ENCODE results near the gene TSC2.

TSC2 gene

DNA sequence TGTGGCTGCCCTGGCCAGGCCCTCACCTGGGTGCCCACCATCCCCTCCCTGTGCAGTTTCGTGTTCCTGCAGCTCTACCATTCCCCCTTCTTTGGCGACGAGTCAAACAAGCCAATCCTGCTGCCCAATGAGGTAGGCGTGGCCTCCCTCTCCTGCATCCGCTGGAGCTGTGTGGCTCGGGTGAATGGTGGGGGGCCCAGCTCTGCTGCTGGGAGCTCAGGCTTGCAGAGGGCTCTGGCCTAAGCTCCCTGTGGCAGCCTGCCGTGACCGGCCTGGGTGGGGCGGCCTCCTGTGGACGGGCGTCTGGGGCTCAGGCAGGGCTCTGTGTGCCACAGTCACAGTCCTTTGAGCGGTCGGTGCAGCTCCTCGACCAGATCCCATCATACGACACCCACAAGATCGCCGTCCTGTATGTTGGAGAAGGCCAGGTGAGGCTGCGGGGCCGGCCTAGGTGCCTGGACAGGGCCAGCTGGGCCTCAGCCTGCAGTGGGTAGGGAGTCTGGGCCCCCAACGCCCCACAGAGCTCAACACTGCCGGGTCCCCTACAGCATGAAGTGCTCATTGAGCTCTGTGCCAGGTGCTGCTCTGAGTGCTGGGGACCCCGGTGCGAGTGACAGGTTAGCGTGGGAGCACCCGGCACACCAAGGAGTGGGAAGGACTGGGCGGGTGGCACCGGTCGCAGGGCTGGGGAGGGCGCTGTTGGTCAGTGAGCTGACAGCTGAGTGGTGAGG is 37.3 kb downstream of the TSC2 start:
- Histone ChIP-seq H3K4me3 (no peak overlapping the region), H3K27ac (peak overlapping the region in 1 of 2 donors; percentile 31)
- TF ChIP-seq, protein P1, sequence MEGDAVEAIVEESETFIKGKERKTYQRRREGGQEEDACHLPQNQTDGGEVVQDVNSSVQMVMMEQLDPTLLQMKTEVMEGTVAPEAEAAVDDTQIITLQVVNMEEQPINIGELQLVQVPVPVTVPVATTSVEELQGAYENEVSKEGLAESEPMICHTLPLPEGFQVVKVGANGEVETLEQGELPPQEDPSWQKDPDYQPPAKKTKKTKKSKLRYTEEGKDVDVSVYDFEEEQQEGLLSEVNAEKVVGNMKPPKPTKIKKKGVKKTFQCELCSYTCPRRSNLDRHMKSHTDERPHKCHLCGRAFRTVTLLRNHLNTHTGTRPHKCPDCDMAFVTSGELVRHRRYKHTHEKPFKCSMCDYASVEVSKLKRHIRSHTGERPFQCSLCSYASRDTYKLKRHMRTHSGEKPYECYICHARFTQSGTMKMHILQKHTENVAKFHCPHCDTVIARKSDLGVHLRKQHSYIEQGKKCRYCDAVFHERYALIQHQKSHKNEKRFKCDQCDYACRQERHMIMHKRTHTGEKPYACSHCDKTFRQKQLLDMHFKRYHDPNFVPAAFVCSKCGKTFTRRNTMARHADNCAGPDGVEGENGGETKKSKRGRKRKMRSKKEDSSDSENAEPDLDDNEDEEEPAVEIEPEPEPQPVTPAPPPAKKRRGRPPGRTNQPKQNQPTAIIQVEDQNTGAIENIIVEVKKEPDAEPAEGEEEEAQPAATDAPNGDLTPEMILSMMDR (IDR thresholded peaks at IDR 0.05) = no peak
- DNase-seq (ENCODE audit: low spot score) = no peak

DNA sequence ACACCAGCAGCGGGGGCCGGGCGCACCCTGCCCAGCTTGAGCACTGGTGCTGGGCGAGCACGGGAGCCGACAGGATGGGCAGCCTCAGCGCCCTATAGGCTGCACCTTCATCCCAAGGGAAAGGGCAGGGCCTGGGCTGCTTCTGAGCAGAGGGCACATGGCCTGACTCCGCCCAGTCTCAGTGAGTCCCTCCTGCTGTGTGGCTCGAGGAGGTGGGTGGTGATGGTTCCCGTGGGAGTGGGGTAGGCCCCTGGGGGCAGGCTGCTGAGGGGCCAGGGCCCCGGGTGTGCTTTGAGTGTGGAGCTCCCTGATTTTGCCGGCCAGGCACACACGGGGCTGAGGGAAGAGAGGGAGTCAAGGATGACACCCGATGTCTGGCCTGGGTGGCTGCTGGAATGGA is 37.9 kb downstream of the TSC2 start:
- H3K4me3 ChIP-seq = no peak overlapping the region
- TF ChIP-seq, protein P1 (IDR thresholded peaks at IDR 0.05) = no peak
- peak overlapping the region in 1 of 2 donors; percentile 31 for H3K27ac ChIP-seq
- DNase-seq (ENCODE audit: low spot score) = no peak

DNA sequence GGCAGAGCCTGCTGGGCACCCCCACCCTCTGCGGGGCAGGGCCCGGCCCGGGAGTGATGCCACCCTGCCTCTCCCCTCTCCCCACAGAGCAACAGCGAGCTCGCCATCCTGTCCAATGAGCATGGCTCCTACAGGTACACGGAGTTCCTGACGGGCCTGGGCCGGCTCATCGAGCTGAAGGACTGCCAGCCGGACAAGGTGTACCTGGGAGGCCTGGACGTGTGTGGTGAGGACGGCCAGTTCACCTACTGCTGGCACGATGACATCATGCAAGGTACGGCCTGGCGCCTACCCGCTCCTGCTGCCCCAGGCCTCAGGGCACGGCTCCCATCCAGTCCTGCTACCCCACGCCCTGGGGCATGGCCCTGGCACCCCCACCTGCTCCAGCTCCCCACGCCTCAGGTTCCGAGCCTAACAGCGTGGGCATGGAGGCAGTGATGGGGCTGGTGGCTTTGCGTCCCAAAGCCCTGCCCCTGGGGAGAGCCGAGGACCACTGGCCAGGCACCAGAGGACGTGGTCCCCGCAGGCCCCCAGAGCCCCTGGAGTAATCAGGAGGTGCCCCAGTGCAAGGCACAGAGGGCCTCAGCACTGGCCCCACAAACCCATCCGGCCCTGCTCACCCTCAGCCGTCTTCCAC is 38.4 kb downstream of the TSC2 start:
- no peak overlapping the region for H3K27ac ChIP-seq

DNA sequence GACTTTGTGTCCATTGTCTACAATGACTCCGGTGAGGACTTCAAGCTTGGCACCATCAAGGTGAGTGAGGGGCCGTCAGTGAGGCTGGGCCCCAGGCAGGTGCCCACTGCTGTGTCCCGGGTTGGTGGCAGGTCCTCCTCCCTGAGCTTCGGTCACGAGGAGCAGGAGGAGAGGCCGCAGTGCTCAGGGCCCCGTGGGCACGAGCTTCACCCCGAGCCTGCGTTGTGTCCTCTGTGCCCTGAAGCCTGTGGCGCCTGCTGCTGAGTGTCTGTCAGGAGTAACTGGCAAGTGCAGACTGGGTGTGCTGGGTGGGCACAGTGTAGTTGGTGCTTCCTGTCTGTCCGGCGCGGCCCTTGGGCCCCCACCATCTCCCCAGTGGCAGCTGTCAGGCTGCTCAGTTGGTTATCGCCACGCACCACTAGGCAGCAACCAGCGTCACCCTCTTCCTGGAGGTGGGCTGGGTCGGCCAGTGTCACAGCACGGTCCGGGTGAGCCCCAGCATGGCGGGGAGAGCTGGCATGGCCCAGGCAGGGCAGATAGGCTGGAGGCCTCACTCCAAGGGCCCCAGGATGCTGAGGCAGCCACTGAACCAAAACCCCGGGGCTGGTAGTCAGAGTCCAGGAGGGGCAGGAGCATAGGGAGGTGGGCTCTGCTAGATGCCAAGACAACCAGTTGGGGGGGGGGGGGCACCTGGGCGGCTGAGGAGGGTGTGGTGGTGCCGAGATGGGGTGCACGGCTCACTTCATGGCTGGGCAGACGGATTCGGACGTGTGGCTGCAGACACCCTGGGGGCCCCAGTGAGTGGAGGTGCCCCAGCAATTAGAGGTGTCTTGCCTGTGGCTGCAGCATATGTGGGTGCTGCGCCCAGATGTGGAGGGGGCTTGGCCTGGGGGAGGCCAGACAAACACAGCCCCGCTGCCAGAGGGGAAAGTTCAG is 39.3 kb downstream of the TSC2 start:
- Histone ChIP-seq H3K4me3 (no peak overlapping the region), H3K27ac (no peak overlapping the region)
- TF ChIP-seq, protein P1 (IDR thresholded peaks at IDR 0.05) = no peak
- DNase-seq (ENCODE audit: low spot score) = no peak

More for the DNA sequence above, 38.4 kb downstream of the TSC2 start:
- TF ChIP-seq, protein P1 (IDR thresholded peaks at IDR 0.05) = no peak
- H3K4me3 ChIP-seq = no peak overlapping the region
- DNase-seq (ENCODE audit: low spot score) = no peak

DNA sequence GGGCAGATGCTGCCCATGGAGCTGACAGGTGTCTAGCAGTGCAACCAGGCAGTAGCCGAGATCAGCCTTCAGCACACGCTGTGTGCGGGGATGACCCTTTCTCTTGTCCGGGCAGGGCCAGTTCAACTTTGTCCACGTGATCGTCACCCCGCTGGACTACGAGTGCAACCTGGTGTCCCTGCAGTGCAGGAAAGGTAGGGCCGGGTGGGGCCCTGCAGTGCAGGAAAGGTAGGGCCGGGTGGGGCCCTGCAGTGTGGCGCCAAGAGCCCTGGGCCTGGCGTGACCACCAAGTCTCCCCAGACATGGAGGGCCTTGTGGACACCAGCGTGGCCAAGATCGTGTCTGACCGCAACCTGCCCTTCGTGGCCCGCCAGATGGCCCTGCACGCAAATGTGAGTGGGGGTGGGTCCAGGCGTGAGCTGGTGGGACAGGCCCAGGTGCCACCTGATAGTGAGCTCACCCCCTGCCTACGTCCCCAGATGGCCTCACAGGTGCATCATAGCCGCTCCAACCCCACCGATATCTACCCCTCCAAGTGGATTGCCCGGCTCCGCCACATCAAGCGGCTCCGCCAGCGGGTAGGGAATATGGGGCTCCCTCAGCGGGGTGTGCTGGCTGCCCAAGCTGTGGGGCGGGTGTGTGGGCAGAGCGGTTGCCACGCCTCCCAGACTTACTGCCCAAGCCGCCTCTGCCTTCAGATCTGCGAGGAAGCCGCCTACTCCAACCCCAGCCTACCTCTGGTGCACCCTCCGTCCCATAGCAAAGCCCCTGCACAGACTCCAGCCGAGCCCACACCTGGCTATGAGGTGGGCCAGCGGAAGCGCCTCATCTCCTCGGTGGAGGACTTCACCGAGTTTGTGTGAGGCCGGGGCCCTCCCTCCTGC is 40.2 kb downstream of the TSC2 start:
- TF ChIP-seq, protein P1 (IDR thresholded peaks at IDR 0.05) = no peak
- no peak for DNase-seq (ENCODE audit: low spot score)
- no peak overlapping the region for H3K27ac ChIP-seq
- no peak overlapping the region for H3K4me3 ChIP-seq

DNA sequence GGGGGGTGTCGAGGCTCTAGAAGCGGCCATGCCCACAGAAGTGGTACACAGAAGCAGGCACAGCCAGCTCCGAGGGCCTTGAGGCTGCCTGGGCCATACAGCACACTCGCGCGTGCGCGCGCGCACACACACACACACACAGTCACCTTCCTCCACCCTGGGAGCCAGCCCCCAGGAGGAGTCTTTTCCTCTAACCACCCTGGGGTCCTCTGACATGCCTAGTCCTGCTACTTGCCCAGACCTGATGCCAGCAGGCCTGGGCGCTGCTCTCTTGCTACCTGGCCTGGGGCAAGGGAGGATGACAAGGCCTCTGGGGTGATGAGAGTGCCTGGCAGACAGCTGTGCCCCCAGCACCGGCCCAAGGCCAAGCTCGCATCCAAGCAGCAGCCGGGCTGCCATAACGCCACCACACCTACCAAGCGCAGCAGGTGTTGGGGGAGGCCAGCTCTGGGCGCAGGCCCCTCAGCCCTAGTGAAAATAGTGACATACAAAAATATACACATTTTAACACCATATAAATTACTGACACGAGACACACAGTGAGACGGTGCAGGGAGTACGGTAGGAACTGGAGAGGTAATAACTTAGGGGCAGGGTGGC is 41.1 kb downstream of the TSC2 start:
- Histone ChIP-seq H3K27ac (no peak overlapping the region), H3K4me3 (no peak overlapping the region)
- TF ChIP-seq, protein P1 (IDR thresholded peaks at IDR 0.05) = no peak
- no peak for DNase-seq (ENCODE audit: low spot score)

All from coronary artery (tissue), 2 donors.